HCT116 (cell line): ENCODE measurements around the gene HTRA3. TPM values are rescaled to one million over a fixed set of nuclear protein-coding genes. Genes with fewer than 3 reads are reported as not detected.

Source experiments
- ATAC-seq: fragments of 200-7000 bp; cut with Tn5 transposase; 2 replicates; pipeline ENCODE4 v1.9.1; 2020; ENCODE audit warnings: mild to moderate bottlenecking, moderate library complexity
- BruUV-seq: library from RNA; stranded (reverse); fragments of 400-500 nt; replicated peaks from 2 replicates; lab custom pipeline; 2021; lab: Mats Ljungman, UMichigan
- CTCF ChIA-PET: fragments of 300-600 bp; sonication (Branson Sonifier 250); formaldehyde crosslinking; loops from one replicate; lab custom pipeline; 2021; ENCODE audit warnings: antibody characterized with exemption; lab: Charles Lee
- POLR2A ChIA-PET: fragments of 300-600, 350-600 bp; sonication (Branson Sonifier 250); formaldehyde crosslinking; loops from one replicate; lab custom pipeline; 2021; ENCODE audit warnings: antibody characterized with exemption; lab: Charles Lee
- RAD21 ChIA-PET, 2 experiments: fragments of 300-600 bp; sonication (Branson Sonifier 250); formaldehyde crosslinking; loops; one replicate each; lab custom pipeline; 2023; ENCODE audit warnings: low total read pairs in 2 of 2; ENCODE audit not compliant: uncharacterized antibody in 2 of 2, unreplicated experiment in 2 of 2, low non-redundant PET in 1 of 2; lab: Charles Lee
- DNase-seq: peaks from one replicate; pipeline ENCODE4 v3.0.0-alpha.2; 2010; ENCODE audit warnings: low read depth, low spot score
- H2AFZ ChIP-seq: fragments of 200-600 bp; shearing (Covaris generic), sonication (generic); 2 replicates; pipeline ENCODE4 v1.6.1; 2017; ENCODE audit warnings: low read depth, mixed run types, mixed read lengths, antibody characterized with exemption, low read length; ENCODE audit not compliant: poor library complexity, severe bottlenecking
- H3K27ac ChIP-seq: 2 replicates; pipeline ENCODE4 v1.5.1; 2012; ENCODE audit warnings: low read depth, low read length
- H3K27me3 ChIP-seq: fragments of 200-600 bp; sonication (generic); 2 replicates; pipeline ENCODE4 v1.6.1; 2016; ENCODE audit warnings: mixed run types, low read length, mixed read lengths; ENCODE audit not compliant: insufficient read depth
- H3K36me3 ChIP-seq, 2 experiments: fragments of 200-500 bp in 1 of 2; fragments of 200-600 bp in 1 of 2; sonication (Bioruptor generic) in 1 of 2; sonication (generic) in 1 of 2; 2 replicates each; pipeline versions ENCODE4 v1.5.1 to v1.6.1; 2014 to 2016; ENCODE audit warnings: low read length in 2 of 2, inconsistent platforms in 1 of 2, mixed read lengths in 1 of 2, mixed run types in 1 of 2; ENCODE audit not compliant: insufficient read depth in 2 of 2, control insufficient read depth in 1 of 2
- H3K4me1 ChIP-seq, 2 experiments: fragments of 200-600 bp in 1 of 2; sonication (generic) in 1 of 2; 2 replicates each; pipeline versions ENCODE4 v1.5.1 to v1.6.1; 2012 to 2017; ENCODE audit warnings: low read length in 2 of 2, inconsistent platforms in 1 of 2, mild to moderate bottlenecking in 1 of 2, mixed read lengths in 1 of 2, mixed run types in 1 of 2, moderate library complexity in 1 of 2; ENCODE audit not compliant: insufficient read depth in 2 of 2, control insufficient read depth in 1 of 2
- H3K4me2 ChIP-seq: fragments of 200-600 bp; sonication (generic); 2 replicates; pipeline ENCODE4 v1.6.1; 2017; ENCODE audit warnings: mixed run types, low read length, mixed read lengths
- H3K4me3 ChIP-seq, 2 experiments: fragments of 200-600 bp in 1 of 2; sonication (generic) in 1 of 2; replicated peaks in 1 of 2; 2 replicates each; pipeline ENCODE4 v1.5.1; 2011 to 2016; ENCODE audit warnings: low read length in 2 of 2, control low read depth in 1 of 2, low read depth in 1 of 2, mild to moderate bottlenecking in 1 of 2, mixed read lengths in 1 of 2, mixed run types in 1 of 2
- H3K79me2 ChIP-seq: fragments of 200-600 bp; sonication (generic); 2 replicates; pipeline ENCODE4 v1.6.1; 2017; ENCODE audit warnings: mild to moderate bottlenecking, mixed run types, low read length, moderate library complexity, mixed read lengths; ENCODE audit not compliant: insufficient read depth
- H3K9ac ChIP-seq: fragments of 200-600 bp; sonication (generic); 2 replicates; pipeline ENCODE4 v1.6.1; 2016; ENCODE audit warnings: low read length, mixed read lengths
- H3K9me2 ChIP-seq: fragments of 200-600 bp; sonication (generic), shearing (Covaris generic); 2 replicates; pipeline ENCODE4 v1.6.1; 2017; ENCODE audit warnings: mixed run types, mild to moderate bottlenecking, moderate library complexity; ENCODE audit not compliant: insufficient read depth
- H3K9me3 ChIP-seq, 2 experiments: fragments of 200-500 bp in 1 of 2; fragments of 200-600 bp in 1 of 2; sonication (Bioruptor generic) in 1 of 2; sonication (generic) in 1 of 2; 2 replicates each; pipeline ENCODE4 v1.6.1; 2014 to 2017; ENCODE audit warnings: low read length in 2 of 2, mixed read lengths in 2 of 2, inconsistent platforms in 1 of 2, low read depth in 1 of 2, mild to moderate bottlenecking in 1 of 2, mixed run types in 1 of 2, moderate library complexity in 1 of 2; ENCODE audit not compliant: control insufficient read depth in 1 of 2, insufficient read depth in 1 of 2
- H4K20me1 ChIP-seq: fragments of 200-600 bp; sonication (generic), shearing (Covaris generic); 2 replicates; pipeline ENCODE4 v1.6.1; 2017; ENCODE audit warnings: mixed run types, mild to moderate bottlenecking, moderate library complexity; ENCODE audit not compliant: insufficient read depth
- CBX3 ChIP-seq: IDR thresholded peaks from 2 replicates; pipeline ENCODE4 v1.6.1; 2012; ENCODE audit warnings: low read depth
- CEBPB ChIP-seq: IDR thresholded peaks from 2 replicates; pipeline ENCODE4 v1.6.1; 2012; ENCODE audit warnings: low read depth
- EGR1 ChIP-seq: IDR thresholded peaks from 2 replicates; pipeline ENCODE4 v1.6.1; 2012; ENCODE audit warnings: low read depth
- ELF1 ChIP-seq: IDR thresholded peaks from 2 replicates; pipeline ENCODE4 v1.6.1; 2012; ENCODE audit warnings: low read depth, borderline replicate concordance
- EZH2 ChIP-seq: fragments of 200-600 bp; sonication (generic); IDR thresholded peaks from 2 replicates; pipeline ENCODE4 v1.6.1; 2017; ENCODE audit warnings: antibody characterized with exemption, mixed run types
- JUND ChIP-seq: IDR thresholded peaks from 2 replicates; pipeline ENCODE4 v1.6.1; 2012
- RAD21 ChIP-seq: IDR thresholded peaks from 2 replicates; pipeline ENCODE4 v1.6.1; 2012; ENCODE audit warnings: low read depth, mild to moderate bottlenecking
- SIN3A ChIP-seq: IDR thresholded peaks from 2 replicates; pipeline ENCODE4 v1.6.1; 2012; ENCODE audit warnings: low read depth
- SP1 ChIP-seq: IDR thresholded peaks from 2 replicates; pipeline ENCODE4 v1.6.1; 2012; ENCODE audit warnings: low read depth
- SRF ChIP-seq: IDR thresholded peaks from 2 replicates; pipeline ENCODE4 v1.6.1; 2012; ENCODE audit warnings: low read depth
- TCF7L2 ChIP-seq: IDR thresholded peaks from 2 replicates; pipeline ENCODE4 v1.7.0; 2011; ENCODE audit warnings: borderline replicate concordance, inconsistent platforms; ENCODE audit not compliant: insufficient read depth, insufficient read length; ENCODE audit errors: extremely low read depth
- YY1 ChIP-seq: IDR thresholded peaks from 2 replicates; pipeline ENCODE4 v1.6.1; 2011; ENCODE audit warnings: low read length, low read depth, moderate library complexity, mild to moderate bottlenecking; ENCODE audit not compliant: insufficient replicate concordance; ENCODE audit errors: extremely low read depth
- ZFX ChIP-seq: fragments of 450-650 bp; IDR thresholded peaks from 2 replicates; pipeline ENCODE4 v1.6.1; 2017
- intact Hi-C: fragments of 100-400 bp; cut with micrococcal nuclease; formaldehyde crosslinking; loops from 2 replicates; pipeline ENCODE4 v1.10.0; 2022
- total RNA-seq: library from RNA; stranded (reverse); gene quantifications from one replicate; pipeline ENCODE4 v1.2.1, GENCODE V29; 2021; ENCODE audit not compliant: unreplicated experiment
- TF ChIP-seq, protein P1 (sequence below): IDR thresholded peaks from 2 replicates; pipeline ENCODE4 v1.6.1; 2012
- TF ChIP-seq, protein P2 (sequence below): IDR thresholded peaks from 2 replicates; pipeline ENCODE4 v1.6.1; 2012
- TF ChIP-seq, protein P3 (sequence below): IDR thresholded peaks from 2 replicates; pipeline ENCODE4 v1.6.1; 2012; ENCODE audit warnings: low read depth

Gene HTRA3
- total RNA-seq, 1 experiment from 2014 or later, result not detected

DNA sequence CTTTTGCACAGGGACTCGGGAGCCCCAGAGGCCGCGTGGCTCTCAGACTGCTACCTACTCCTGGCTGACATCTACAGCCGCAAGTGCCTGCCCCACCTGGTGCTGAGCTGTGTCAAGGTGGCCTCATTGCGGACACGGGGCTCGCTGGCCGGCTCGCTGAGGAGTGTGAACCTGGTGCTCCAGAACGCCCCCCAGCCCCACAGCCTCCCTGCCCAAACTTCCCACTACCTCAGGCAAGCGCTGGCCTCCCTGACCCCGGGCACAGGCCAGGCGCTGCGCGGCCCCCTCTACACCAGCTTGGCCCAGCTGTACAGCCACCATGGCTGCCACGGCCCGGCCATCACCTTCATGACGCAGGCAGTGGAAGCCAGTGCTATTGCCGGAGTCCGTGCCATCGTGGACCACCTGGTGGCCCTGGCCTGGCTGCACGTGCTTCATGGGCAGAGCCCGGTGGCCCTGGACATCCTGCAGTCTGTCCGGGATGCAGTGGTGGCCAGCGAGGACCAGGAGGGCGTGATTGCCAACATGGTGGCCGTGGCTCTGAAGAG lies 41.7 kb upstream of the HTRA3 start:
- CTCF ChIA-PET, result no interaction called here
- RAD21 ChIA-PET, result no interaction called here
- no peak for DNase-seq
- Histone ChIP-seq H3K4me2 (no peak overlapping the region), H3K4me3 (no peak overlapping the region), H3K9me2 (no peaks in the 10 kb centered on the region), H3K27me3 (no peaks in the 10 kb centered on the region), H3K79me2 (no peaks in the 10 kb centered on the region), H3K4me1 (peaks cover 10 to 12% of the 10 kb centered on the region in 2 experiments), H3K9me3 (no peaks in the 10 kb centered on the region)
- no peak for ATAC-seq
- POLR2A ChIA-PET, result no interaction called here
- TF ChIP-seq CBX3 (no peak), ZFX (no peak), SRF (no peak), SIN3A (no peak), ELF1 (no peak), TCF7L2 (no peak), CEBPB (no peak), EZH2 (no peak), YY1 (no peak), EGR1 (no peak), SP1 (no peak), JUND (no peak), RAD21 (no peak)
- TF ChIP-seq, protein P1, sequence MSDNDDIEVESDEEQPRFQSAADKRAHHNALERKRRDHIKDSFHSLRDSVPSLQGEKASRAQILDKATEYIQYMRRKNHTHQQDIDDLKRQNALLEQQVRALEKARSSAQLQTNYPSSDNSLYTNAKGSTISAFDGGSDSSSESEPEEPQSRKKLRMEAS, result no peak
- TF ChIP-seq, protein P2, sequence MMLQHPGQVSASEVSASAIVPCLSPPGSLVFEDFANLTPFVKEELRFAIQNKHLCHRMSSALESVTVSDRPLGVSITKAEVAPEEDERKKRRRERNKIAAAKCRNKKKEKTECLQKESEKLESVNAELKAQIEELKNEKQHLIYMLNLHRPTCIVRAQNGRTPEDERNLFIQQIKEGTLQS, result no peak
- TF ChIP-seq, protein P3, sequence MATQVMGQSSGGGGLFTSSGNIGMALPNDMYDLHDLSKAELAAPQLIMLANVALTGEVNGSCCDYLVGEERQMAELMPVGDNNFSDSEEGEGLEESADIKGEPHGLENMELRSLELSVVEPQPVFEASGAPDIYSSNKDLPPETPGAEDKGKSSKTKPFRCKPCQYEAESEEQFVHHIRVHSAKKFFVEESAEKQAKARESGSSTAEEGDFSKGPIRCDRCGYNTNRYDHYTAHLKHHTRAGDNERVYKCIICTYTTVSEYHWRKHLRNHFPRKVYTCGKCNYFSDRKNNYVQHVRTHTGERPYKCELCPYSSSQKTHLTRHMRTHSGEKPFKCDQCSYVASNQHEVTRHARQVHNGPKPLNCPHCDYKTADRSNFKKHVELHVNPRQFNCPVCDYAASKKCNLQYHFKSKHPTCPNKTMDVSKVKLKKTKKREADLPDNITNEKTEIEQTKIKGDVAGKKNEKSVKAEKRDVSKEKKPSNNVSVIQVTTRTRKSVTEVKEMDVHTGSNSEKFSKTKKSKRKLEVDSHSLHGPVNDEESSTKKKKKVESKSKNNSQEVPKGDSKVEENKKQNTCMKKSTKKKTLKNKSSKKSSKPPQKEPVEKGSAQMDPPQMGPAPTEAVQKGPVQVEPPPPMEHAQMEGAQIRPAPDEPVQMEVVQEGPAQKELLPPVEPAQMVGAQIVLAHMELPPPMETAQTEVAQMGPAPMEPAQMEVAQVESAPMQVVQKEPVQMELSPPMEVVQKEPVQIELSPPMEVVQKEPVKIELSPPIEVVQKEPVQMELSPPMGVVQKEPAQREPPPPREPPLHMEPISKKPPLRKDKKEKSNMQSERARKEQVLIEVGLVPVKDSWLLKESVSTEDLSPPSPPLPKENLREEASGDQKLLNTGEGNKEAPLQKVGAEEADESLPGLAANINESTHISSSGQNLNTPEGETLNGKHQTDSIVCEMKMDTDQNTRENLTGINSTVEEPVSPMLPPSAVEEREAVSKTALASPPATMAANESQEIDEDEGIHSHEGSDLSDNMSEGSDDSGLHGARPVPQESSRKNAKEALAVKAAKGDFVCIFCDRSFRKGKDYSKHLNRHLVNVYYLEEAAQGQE, result no peak
- TF ChIP-seq, all 23 proteins: peak for 0
- BruUV-seq, result no TSS peak
- no peaks in the 10 kb centered on the region for H4K20me1 ChIP-seq
- no peaks in the 10 kb centered on the region for H3K36me3 ChIP-seq
- H2AFZ ChIP-seq, result no peak overlapping the region
- H3K9ac ChIP-seq, result no peak overlapping the region
- intact Hi-C loops, result no loop called here
- H3K27ac ChIP-seq, result peak overlapping the region; percentile 64; the same call in 1 of the 2 replicates
